GM21367 (cell line): ENCODE results near the gene C16orf89.
"Not testable (repeated sequence)": the region's sequence is repeated elsewhere in the genome, so short reads cannot be mapped to it uniquely, and the experiment has no call there.

Experiments used
- ATAC-seq: cut with Tn5 transposase; IDR thresholded peaks from one replicate; pipeline ENCODE4 v1.9.1; 2021; ENCODE audit not compliant: unreplicated experiment

The C16orf89 gene

DNA sequence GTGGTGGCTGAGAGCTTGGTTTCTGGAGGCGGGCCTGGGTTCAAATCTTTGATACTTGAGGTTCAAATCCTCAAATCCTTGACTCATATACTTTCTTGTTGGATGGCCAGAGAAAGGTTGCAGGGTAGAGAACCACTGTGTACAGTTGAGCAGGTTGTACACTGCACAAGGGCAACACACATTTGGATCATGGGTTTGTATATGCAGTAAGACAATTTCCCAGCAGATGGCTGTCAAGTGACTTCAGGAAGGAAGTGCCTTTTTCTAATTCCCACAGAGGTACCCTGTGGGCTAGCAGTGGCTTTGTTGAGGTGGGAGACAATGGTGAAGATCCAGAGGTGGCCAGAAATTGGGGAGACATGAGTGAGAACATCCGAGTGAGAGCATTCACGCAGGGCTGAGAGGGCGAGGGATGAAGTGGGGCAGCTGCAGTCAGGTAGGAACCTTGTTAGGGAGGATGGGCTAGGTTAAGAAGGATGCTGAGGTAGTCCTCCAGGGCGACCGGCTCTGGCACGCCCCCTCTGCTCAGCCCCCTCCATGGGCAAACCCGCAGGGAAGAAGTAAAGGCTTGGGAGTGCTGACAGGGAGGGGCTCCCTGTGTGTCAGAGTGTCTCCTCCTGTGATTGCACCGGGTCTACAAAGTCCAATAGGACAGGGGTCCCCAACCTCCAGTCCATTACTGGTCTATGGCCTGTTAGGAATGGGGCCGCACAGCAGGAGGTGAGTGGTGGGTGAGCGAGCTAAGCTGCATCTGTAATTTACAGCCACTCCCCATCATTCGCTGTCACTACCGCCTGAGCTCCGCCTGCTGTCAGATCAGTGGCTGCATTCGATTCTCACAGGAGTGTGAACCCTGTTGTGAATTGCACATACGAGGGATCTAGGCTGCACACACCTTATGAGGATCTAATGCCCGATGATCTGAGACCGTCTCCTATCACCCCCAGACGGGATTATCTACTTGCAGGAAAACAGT, 2.7 kb downstream of the C16orf89 start:
- no peak for ATAC-seq

DNA sequence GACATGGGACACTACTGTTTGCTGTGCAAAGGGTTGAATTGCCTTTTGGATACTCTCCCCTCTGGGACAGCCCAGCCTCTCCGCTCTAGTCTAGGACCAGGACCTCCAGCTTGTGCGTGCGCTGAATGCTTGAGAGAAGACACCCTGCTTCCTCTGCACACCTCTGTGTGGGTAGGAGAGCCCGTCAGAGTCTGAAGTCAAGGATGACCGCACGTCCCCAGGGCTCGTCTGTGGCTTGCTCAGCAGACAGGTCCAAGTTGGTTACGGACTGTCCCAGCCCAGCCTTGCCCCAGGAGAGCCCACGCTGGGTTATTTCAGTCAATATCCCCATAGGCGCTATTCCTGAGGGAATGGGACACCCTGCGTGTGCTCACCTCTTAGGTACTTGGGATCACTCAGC, 3.7 kb downstream of the C16orf89 start:
- ATAC-seq = no peak

DNA sequence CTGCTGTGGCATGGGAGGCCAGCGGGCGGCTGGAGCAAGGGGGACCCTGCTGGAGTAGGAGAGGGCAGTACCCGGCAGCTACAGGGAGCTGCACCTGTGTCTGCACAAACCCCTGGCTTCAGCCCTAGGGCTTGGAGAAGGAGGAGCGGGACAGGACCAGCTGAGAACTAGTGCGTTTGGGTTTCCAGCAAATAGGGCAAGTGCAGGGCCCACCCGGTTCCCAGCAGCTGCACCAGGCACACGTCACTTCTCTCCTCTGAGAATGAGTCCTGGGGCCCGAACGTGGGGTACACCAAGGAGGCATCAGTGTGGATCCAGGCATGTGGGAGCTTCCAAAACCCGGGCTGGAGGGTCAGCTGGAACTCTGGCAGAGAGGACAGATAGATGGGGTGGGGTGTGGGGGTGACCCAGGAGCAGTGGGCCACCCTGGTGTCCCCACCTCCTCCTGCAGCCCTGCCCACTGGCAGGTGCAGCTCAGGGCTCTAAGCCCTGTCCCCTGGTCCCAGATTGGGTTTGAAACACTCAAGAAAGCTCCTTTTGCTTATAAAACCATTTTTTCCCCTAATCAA, 5.6 kb downstream of the C16orf89 start:
- ATAC-seq = no peak

DNA sequence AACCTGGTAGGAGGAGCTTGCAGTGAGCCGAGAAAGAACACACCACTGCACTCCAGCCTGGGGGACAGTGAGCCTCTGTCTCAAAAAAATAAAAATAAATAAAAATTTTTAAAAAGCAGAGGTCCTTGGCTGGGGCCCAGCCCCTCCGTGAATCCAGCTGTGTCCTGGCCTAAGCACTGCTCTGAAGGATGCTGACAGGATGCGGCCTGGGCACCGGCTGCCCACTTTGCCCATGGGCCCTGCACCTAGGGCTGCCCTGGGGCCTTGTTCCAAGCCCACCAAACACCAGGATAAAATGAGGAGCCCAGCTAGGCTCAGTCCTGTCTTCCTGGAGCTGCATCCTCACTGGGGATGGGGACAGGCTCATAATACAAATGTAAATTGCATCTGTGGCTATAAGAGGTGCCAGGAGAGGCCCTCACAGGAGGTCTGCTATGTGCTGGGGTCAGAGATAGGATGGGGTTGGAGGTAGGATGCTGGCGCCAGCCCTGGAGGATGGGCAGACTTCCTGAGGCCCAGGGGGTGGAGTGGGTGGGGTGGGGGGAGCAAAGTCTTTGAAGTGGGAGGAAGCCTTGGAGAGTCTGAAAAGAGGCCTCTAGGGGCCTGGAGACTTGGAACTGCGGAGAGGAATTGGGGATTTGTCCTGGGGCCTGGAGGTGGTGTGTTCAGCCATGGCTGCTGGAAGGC, 6.2 kb downstream of the C16orf89 start:
- ATAC-seq = no peak

DNA sequence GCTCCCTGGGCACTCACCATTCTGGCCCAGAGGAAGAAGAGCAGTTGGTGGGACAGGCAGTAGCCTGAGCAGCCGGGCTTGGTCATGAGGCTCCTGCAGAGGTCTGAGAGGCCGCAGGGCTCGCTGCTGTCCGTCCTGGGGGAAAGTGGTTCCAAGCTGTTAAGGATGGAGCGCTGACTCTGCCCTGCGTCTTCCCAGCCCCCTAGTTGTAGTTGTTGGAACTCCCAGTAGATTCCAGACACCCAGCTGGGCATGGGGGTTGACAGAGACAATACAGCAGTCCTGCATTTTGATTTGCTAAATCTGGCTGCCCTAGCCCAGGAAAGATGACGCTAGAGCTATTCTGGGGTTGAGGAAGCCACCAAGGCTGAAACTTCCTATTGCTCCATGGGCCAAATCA, 7.3 kb downstream of the C16orf89 start:
- no peak for ATAC-seq

DNA sequence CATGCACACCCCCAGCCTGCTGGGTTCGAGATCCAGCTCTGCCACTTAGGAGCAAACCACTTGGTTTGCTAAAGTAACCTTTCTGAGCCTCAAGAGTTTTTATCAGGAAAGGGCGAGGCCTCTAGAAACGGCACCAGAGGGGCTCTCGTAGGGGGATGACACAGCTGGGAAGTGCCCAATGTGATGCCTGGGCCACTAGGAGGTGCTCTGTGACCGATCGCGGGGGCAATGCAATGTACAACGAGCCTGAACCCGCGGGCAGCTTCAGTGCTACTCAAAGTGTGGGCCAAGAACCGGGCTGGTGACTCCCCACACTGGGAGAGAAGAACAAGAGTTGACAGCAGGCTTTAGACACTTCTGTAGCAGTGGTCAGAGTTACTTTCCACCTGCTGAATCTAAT, 9.4 kb downstream of the C16orf89 start:
- no peak for ATAC-seq

DNA sequence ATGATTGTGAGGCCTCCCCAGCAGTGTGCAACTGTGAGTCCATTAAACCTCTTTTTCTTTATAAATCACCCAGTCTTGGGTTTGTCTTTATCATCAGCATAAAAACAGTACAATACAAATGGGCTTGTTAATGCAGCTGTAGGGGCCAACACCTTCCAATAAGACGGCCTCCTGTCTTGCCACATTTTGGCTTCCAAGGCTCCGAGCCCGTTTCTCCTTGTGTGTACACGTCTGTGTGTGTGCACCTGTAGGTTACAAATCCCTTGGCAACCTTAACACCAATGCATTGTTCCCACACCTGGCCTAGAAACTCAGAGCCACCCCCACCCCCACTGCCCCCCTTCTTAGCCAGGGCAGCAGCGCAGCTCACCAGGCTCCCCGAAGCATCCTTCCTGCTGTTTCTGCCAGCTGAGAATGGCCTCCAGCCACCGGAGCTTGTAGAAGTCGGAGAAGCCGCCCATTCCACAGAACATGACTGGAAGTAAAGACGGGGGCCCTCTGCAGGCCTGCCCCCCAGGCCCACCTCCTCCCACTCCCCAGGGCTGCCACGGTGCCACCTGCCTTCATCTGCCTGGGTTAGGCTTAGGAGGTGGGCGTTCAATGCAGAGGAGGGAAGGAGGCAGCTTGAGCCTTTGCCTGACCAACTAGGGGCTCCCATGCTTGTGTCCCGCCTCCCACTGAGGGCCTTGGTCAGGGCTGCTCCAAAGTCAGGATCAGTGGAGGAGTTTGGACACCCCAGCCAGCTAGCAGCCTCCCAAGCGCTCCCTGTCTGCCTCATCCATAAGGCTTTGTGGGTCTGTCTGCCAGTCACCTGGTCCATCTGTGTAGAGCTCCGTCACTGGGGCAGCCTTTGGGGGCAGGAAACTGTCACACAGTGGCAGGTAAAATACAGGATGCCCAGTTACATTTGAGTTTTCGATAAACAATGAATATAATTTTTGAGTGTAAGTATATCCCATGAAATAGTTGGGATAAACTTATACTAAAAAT, 10.6 kb downstream of the C16orf89 start:
- ATAC-seq = no peak

DNA sequence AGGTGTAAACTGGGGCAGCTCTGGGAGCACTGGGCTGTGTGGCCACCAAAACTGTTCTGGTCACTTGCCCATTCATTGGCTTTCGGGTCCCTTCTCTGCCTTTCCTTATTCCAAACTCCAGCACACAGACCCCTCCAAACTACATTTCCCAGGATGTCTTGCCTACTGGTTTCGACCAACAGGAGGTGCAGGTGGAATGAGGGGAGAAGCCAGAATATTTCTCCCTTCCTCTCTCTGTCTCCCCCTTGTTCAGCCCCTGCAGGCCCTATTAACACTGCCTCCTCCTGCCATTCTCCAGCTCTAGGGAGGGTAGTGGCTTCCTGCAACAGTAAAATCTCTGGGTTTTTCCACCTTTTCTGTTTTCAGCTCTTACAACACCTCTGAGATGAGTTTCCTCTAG, 18.8 kb downstream of the C16orf89 start:
- ATAC-seq = no peak

DNA sequence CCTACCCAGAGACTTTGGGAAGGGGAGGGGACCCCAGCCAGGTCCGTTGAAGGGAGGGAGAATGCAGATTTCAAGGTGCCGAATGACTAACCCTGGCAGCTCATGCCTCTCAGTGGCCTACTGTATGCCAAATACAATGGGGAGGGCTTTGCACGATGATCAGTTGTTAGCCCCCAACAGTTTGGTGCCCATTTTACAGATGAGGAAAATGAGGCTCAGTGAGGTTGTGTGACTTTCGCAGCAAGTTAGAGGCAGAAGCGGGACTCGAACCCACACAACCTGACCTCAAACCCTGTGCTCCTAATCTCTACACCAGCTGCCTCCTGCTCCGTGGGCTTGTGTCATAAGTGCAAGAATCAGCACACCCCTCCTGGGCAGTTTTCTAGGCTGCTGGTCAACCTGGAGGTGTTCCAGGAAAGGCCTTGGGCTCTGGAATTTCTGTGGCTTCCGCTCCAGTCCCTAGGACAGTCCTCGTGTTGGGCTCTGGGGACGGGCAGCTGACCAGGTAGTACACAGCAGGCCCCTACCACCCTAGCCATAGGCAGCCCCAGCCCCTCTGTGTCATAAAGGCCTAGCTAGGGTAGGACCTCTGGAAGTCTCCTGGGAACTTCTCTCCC, 20.1 kb downstream of the C16orf89 start:
- ATAC-seq = no peak

DNA sequence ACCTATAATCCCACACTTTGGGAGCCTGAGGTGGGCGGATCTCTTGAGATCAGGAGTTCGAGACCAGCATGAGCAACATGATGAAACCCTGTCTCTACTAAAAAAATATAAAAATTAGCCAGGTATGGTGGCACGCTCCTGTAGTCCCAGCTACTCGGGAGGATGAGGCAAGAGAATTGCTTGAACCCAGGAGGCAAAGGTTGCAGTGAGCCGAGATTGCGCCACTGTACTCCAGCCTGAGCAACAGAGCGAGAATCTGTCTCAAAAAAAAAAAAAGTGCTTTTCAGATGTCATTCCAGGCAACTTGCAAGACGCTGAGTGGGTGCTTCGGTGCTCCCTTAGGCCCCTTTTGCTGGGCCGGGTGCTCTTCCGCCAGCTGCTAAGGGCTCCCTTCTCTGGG, 21.2 kb downstream of the C16orf89 start:
- ATAC-seq = not testable (repeated sequence)

DNA sequence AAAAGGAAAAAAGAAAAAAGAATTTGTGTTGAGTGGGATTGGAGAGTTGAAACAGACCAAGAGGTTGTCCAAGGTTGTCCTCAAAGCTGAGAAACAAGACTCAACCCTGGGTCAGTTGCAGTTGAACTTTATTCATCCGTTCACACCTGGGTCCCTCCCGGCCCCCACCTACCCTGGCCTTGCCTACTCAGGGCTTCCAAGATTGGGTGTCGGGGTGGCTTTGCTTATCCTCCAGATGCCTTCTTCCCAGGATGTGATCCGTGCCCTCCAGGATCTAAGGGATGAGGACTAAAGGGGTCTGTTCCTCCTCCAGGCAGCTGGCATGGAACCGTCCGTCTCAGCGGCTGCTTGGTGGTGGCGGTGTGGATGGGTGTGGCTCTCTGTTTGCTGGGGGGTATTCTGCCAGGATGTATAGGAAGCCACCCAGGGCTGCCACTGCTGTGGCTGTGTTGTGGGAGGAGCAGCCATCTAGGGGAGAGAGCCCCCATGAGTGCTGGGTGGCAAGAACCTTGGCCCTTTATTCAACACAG, 21.7 kb downstream of the C16orf89 start:
- no peak for ATAC-seq

DNA sequence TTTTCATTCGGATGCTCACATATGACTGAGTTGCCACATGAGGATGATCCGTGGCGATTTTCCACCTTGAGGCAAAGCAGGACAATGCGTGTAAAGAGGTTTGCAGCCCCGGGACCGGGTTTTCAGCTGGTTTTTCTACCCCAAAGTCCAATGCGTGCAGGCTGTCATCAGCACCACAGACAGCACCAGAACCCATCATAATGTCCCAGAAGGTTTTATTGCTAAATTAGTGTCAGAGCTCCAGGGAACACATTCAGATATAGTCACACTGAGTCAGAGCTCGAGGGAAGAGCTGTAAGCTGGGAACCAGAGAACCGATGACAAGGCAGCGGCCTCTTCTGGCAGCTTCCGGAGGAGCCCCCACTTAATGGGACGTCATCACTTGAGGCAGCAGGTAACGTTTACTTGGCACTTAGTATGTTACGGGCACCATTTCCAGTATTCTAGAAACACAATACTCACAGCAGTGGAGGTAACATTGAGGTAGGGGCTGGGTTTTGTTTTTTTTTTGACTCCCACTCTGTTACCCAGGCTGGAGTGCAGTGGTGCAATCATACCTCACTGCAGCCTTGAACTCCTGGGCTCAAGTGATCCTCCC, 23.1 kb downstream of the C16orf89 start:
- ATAC-seq = no peak

DNA sequence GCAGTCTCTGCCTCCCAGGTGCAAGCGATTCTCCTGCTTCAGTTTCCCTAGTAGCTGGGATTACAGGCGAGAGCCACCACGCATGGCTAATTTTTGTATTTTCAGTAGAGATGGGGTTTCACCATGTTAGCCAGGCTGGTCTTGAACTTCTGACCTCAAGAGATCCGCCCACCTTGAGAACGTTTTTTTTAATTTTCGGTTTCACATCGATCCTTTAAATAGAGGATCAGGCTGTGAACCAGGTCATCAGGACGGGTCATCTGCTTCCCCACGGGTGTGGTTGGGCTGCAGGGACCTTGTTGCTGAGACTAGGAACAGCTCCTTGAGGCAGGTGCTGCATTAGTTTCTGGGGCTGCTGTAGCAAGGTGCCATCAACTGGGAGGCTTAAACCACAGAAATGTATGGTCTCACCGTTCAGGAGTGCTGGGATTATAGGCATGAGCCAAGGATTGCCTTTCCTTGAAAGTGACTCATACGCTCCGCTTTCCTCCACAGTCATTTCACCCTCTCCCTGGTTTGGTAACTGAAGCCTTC, 24.1 kb downstream of the C16orf89 start:
- ATAC-seq = no peak

DNA sequence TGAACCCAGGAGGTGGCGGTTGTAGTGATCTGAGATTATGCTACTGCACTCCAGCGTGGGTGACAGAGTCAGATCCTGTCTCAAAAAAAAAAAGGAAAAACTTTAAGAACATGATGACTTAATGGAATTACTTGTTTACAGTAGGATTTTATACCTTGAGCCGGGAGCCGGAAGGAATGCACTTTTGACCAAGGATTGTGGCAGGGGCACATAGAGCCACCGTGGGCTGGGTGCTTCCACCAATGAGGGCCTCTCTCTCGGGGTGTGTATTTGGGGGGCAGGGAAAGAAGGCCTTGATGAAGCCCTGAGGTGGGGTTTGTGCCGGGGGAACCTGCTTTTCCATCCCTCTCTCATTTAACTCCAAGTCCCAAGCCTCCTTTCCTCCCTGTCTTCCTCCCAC, 25.3 kb downstream of the C16orf89 start:
- no peak for ATAC-seq

DNA sequence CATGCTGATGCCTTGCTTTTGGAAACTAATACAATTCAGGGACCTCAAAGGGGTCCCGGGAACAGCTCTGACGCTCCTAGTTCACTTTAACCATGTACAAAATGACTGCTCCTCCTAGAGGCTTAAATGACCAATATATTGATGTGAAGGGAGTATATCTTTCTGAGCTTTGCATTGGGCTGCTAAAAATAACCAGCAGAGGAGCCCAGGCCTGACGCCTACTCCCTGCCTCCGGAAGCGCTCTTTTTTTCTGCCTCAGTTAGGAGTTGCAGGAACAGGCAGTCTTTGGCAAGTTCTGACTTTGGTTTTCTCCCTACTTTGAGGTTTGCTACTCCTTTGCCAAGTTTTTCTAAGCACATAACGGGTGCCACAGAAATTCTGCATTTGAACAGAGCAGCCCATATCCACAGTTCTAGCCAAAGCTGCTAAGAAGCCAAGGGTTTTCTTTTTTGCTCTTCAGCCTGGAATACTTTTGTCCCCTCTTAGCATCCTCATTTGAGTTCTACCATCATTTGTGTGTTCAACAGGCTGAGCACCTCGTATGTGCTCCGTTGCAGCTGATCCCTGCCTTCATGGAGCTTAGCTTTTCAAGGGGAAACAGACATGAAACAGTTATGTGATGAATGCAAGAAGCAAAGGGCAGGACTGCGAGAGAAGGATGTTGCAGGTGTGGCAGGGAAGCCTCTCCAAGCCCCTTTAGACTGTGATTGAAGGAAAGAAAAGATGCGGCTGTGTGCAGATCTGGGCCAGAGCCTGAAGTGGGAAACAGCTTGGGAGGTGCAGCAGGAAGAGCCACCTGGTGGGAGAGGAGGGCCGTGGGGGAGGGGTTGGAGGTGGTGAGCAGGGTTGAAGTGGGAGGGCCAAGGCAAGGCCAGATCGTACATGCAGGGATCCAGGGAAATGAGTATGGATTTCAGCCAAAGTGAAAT, 29.3 kb downstream of the C16orf89 start:
- ATAC-seq = no peak

DNA sequence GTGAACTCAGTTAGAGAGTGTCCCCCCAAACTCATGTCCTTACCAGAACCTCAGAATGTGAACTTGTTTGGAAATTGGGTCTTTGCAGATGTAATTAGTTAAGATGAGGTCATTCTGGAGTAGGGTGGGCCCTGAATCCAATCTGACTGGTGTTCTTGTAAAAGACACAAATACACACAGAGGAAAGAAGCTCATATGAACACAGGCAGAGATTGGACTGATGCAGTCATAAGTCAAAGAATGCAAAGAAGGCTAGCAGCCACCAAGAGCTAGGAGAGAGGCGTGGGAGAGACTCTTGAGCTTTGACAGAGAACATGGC, 29.9 kb downstream of the C16orf89 start:
- no peak for ATAC-seq

DNA sequence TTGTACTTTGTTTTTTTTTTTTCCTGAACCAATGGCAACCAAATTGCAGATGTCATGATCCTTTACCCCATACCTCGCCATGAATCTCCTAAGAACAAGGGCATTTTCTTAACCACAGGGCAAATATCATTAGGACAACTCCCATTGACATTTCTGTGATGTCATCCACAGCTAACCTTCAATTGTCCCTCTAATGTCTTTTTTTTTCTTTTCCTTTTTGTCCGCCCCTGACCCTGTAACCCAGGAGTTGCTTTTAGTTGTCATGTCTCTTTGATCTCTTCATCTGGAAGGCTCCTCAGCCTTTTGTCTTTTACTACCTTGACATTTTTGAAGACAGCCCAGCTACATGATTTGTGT, 31.6 kb downstream of the C16orf89 start:
- no peak for ATAC-seq
